ENCODE data around the gene ARHGAP18. TPM values are rescaled to one million over a fixed set of nuclear protein-coding genes. Genes with fewer than 3 reads are reported as not detected.

Gene ARHGAP18
- total RNA-seq, 1 donor from 2014 or later = 13.3 TPM

DNA sequence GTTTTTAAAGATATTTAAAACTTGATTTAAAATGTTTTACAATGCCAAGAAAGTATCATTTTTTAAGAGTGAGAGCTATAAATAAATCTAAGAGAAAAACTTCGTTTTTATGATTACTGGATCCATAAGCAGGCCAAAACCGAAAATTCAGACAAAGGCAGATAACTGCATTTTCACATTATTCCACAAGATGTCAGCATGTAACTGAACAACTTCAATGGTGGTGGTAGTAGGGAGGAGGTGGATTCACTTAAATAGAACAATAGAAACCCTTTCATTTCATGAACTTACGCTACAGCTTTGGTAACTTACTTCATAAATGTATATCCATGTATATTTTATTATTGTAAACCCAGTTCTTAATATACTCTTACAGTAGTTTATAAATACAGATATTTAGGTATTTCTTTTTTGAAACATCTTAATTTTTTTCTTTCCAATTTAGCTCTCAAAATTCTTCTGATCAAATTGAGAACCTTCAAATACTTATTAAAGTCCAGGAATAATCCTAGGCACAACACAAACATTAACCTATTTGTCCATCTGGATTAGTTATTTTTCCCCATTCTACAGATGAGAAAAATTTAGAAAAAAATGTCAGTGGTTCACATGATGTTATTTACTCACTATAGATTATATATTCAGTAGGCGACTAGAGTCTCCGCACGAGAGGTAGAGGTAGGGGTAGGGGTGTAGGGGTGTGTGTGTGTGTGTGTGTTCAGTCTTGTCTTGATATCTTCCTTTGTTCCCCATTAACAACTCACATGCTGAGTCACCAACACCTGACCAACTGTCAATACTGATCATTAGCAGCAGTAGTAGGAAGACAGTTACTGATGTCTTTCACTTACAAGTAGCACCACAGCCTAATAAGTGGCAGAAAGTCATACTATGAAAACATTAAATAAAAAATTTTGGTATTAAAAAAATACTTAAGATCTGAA is 111.5 kb downstream of the ARHGAP18 start:
- no peak overlapping the region for H3K27ac Mint-ChIP-seq (ENCODE audit: unreplicated experiment)
- H3K27me3 Mint-ChIP-seq (ENCODE audit: unreplicated experiment) = no peaks in the 10 kb centered on the region

GRCh38 chr6:129597023-129597713 is 112.8 kb downstream of the ARHGAP18 start:
- Mint-ChIP-seq H3K9me3 (ENCODE audit: unreplicated experiment) (no peaks in the 10 kb centered on the region), H3K27me3 (ENCODE audit: unreplicated experiment) (no peaks in the 10 kb centered on the region), H3K36me3 (ENCODE audit: unreplicated experiment) (no peaks in the 10 kb centered on the region), H3K27ac (ENCODE audit: unreplicated experiment) (no peak overlapping the region), H3K4me3 (ENCODE audit: unreplicated experiment) (no peak overlapping the region), H3K4me1 (ENCODE audit: unreplicated experiment) (peaks cover 2% of the 10 kb centered on the region)
- no peak for DNase-seq (ENCODE audit: extremely low spot score, unreplicated experiment)
- TF ChIP-seq, protein P1, sequence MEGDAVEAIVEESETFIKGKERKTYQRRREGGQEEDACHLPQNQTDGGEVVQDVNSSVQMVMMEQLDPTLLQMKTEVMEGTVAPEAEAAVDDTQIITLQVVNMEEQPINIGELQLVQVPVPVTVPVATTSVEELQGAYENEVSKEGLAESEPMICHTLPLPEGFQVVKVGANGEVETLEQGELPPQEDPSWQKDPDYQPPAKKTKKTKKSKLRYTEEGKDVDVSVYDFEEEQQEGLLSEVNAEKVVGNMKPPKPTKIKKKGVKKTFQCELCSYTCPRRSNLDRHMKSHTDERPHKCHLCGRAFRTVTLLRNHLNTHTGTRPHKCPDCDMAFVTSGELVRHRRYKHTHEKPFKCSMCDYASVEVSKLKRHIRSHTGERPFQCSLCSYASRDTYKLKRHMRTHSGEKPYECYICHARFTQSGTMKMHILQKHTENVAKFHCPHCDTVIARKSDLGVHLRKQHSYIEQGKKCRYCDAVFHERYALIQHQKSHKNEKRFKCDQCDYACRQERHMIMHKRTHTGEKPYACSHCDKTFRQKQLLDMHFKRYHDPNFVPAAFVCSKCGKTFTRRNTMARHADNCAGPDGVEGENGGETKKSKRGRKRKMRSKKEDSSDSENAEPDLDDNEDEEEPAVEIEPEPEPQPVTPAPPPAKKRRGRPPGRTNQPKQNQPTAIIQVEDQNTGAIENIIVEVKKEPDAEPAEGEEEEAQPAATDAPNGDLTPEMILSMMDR (IDR thresholded peaks at IDR 0.05) = no peak

More for the DNA sequence above, 111.5 kb downstream of the ARHGAP18 start:
- DNase-seq (ENCODE audit: extremely low spot score, unreplicated experiment) = no peak
- Mint-ChIP-seq H3K4me1 (ENCODE audit: unreplicated experiment) (peaks cover 2% of the 10 kb centered on the region), H3K4me3 (ENCODE audit: unreplicated experiment) (no peak overlapping the region), H3K36me3 (ENCODE audit: unreplicated experiment) (no peaks in the 10 kb centered on the region), H3K9me3 (ENCODE audit: unreplicated experiment) (no peaks in the 10 kb centered on the region)
- TF ChIP-seq, protein P1 (IDR thresholded peaks at IDR 0.05) = peak; percentile 85

- TF ChIP-seq, protein P1 (IDR thresholded peaks at IDR 0.05) = no peak
- H3K4me1 Mint-ChIP-seq (ENCODE audit: unreplicated experiment) = peaks cover 2% of the 10 kb centered on the region
- no peaks in the 10 kb centered on the region for H3K36me3 Mint-ChIP-seq (ENCODE audit: unreplicated experiment)
- no peak overlapping the region for H3K4me3 Mint-ChIP-seq (ENCODE audit: unreplicated experiment)
- H3K27ac Mint-ChIP-seq (ENCODE audit: unreplicated experiment) = no peak overlapping the region
- H3K27me3 Mint-ChIP-seq (ENCODE audit: unreplicated experiment) = no peaks in the 10 kb centered on the region
- DNase-seq (ENCODE audit: extremely low spot score, unreplicated experiment) = no peak
- H3K9me3 Mint-ChIP-seq (ENCODE audit: unreplicated experiment) = no peaks in the 10 kb centered on the region
Observed at GRCh38 chr6:129596522-129596921, 113.5 kb downstream of the ARHGAP18 start.

DNA sequence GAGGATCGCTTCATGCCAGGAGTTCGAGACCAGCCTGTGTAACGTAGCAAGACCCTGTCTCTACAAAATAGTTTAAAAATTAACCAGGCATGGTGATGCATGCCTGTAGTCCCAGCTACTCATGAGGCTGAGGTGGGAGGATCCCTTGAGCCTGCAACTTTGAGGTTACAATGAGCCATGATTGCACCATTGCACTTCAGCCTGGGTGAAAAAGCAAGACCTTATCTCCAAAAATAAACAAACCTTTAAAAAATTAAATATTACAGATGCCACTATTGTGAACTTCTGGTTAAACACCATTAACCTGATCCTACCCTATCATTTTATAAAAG is 116.8 kb downstream of the ARHGAP18 start:
- peaks cover 3% of the 10 kb centered on the region for H3K36me3 Mint-ChIP-seq (ENCODE audit: unreplicated experiment)
- DNase-seq (ENCODE audit: extremely low spot score, unreplicated experiment) = no peak
- no peak overlapping the region for H3K4me3 Mint-ChIP-seq (ENCODE audit: unreplicated experiment)

More for the DNA sequence above, 116.8 kb downstream of the ARHGAP18 start:
- Mint-ChIP-seq H3K9me3 (ENCODE audit: unreplicated experiment) (no peaks in the 10 kb centered on the region), H3K27ac (ENCODE audit: unreplicated experiment) (no peak overlapping the region), H3K4me1 (ENCODE audit: unreplicated experiment) (peaks cover 16% of the 10 kb centered on the region), H3K27me3 (ENCODE audit: unreplicated experiment) (no peaks in the 10 kb centered on the region)
- TF ChIP-seq, protein P1 (IDR thresholded peaks at IDR 0.05) = no peak
